ENCODE measurements around the gene MSX2. TPM values are rescaled to one million over a fixed set of nuclear protein-coding genes. Genes with fewer than 3 reads are reported as not detected.

Gene MSX2
- total RNA-seq, 1 experiment from 2014 or later, result 4.9 TPM

GRCh38 chr5:174715804-174716203 lies 8.6 kb upstream of the MSX2 start:
- intact Hi-C loops (cut with micrococcal nuclease), result no loop called here
- Histone ChIP-seq H3K27ac (ENCODE audit: low read length) (no peak overlapping the region), H3K9me2 (replicated peaks; ENCODE audit: low read length) (no peaks in the 10 kb centered on the region), H3F3A (ENCODE audit: low read length, unreplicated experiment) (no peaks in the 10 kb centered on the region), H3K79me2 (ENCODE audit: low read length) (no peaks in the 10 kb centered on the region), H3K4me3 (ENCODE audit: low read length) (no peak overlapping the region), H4K20me1 (ENCODE audit: low read length) (no peaks in the 10 kb centered on the region), H3K27me3 (ENCODE audit: low read length) (peaks cover 8% of the 10 kb centered on the region; the same call in 1 of the 2 replicates), H3K9me3 (ENCODE audit: low read length) (no peaks in the 10 kb centered on the region), H3K4me2 (ENCODE audit: low read length) (no peak overlapping the region), H3K4me1 (ENCODE audit: insufficient read depth, low read length) (peaks cover 13% of the 10 kb centered on the region), H2AFZ (ENCODE audit: low read length) (no peak overlapping the region), H3K36me3 (ENCODE audit: low read depth, low read length) (no peaks in the 10 kb centered on the region), H3K9ac (ENCODE audit: low read length) (no peak overlapping the region)
- ChIA-PET CTCF (no interaction called here), POLR2A (ENCODE audit: unreplicated experiment) (no interaction called here)
- TF ChIP-seq, protein P1, sequence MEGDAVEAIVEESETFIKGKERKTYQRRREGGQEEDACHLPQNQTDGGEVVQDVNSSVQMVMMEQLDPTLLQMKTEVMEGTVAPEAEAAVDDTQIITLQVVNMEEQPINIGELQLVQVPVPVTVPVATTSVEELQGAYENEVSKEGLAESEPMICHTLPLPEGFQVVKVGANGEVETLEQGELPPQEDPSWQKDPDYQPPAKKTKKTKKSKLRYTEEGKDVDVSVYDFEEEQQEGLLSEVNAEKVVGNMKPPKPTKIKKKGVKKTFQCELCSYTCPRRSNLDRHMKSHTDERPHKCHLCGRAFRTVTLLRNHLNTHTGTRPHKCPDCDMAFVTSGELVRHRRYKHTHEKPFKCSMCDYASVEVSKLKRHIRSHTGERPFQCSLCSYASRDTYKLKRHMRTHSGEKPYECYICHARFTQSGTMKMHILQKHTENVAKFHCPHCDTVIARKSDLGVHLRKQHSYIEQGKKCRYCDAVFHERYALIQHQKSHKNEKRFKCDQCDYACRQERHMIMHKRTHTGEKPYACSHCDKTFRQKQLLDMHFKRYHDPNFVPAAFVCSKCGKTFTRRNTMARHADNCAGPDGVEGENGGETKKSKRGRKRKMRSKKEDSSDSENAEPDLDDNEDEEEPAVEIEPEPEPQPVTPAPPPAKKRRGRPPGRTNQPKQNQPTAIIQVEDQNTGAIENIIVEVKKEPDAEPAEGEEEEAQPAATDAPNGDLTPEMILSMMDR (conservative IDR thresholded peaks at IDR 0.05; ENCODE audit: low read depth, low read length), result no peak
- no peak for TF ChIP-seq EZH2phosphoT487 (IDR thresholded peaks at IDR 0.05; ENCODE audit: borderline replicate concordance, low read length)
- no peak for TF ChIP-seq EZH2 (IDR thresholded peaks at IDR 0.05; ENCODE audit: low read length, unreplicated experiment)
- DNase-seq, result no peak
- no peak for ATAC-seq
- BruUV-seq (replicated peaks), result no TSS peak

DNA sequence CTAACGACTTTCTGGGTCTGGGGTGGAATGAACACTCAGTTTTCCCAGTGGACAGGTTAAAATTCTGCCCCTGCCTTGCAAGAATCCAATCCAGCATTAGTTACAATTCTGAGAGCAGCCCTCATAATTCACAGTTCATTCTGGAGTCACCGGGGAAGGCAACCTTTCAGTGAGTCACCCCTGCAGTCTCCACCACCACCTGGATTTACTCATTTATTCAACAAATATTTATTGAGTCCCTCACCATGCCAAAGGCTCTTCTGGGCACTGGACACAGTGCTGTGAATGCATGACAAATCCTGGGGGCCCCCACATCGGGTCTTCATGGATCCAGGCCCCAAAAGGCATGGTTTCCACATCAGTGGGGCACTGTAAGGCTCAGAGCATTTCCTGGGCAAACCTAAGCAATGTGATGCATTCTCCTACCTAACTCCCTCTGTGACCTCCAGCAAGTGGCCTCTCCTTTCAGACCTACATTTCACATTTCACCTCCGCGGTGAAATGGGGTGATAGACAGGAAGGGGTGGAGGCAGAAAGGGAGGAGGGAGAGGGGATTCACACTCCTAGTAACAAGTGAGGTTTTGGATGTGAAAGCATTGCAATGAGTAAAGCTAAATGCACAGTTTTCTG lies 6.4 kb upstream of the MSX2 start:
- Histone ChIP-seq H3F3A (ENCODE audit: low read length, unreplicated experiment) (no peaks in the 10 kb centered on the region), H4K20me1 (ENCODE audit: low read length) (no peaks in the 10 kb centered on the region), H3K9ac (ENCODE audit: low read length) (no peak overlapping the region), H3K4me2 (ENCODE audit: low read length) (peak overlapping the region; percentile 61), H3K27me3 (ENCODE audit: low read length) (peaks cover 26% of the 10 kb centered on the region), H3K79me2 (ENCODE audit: low read length) (no peaks in the 10 kb centered on the region), H3K4me3 (ENCODE audit: low read length) (no peak overlapping the region), H3K4me1 (ENCODE audit: insufficient read depth, low read length) (peaks cover 13% of the 10 kb centered on the region), H3K27ac (ENCODE audit: low read length) (0 out of 2 replicates have a peak overlapping the region, but pooled peaks have one; percentile 25), H3K9me2 (replicated peaks; ENCODE audit: low read length) (no peaks in the 10 kb centered on the region), H3K9me3 (ENCODE audit: low read length) (no peaks in the 10 kb centered on the region), H2AFZ (ENCODE audit: low read length) (no peak overlapping the region), H3K36me3 (ENCODE audit: low read depth, low read length) (no peaks in the 10 kb centered on the region)
- TF ChIP-seq EZH2phosphoT487 (IDR thresholded peaks at IDR 0.05; ENCODE audit: borderline replicate concordance, low read length) (no peak), EZH2 (IDR thresholded peaks at IDR 0.05; ENCODE audit: low read length, unreplicated experiment) (no peak)
- TF ChIP-seq, protein P1 (conservative IDR thresholded peaks at IDR 0.05; ENCODE audit: low read depth, low read length), result no peak
- no TSS peak for BruUV-seq (replicated peaks)
- ChIA-PET CTCF (no interaction called here), POLR2A (ENCODE audit: unreplicated experiment) (no interaction called here)
- peak; percentile 68 for DNase-seq
- intact Hi-C loops (cut with micrococcal nuclease), result no loop called here
- ATAC-seq, result peak; percentile 46

DNA sequence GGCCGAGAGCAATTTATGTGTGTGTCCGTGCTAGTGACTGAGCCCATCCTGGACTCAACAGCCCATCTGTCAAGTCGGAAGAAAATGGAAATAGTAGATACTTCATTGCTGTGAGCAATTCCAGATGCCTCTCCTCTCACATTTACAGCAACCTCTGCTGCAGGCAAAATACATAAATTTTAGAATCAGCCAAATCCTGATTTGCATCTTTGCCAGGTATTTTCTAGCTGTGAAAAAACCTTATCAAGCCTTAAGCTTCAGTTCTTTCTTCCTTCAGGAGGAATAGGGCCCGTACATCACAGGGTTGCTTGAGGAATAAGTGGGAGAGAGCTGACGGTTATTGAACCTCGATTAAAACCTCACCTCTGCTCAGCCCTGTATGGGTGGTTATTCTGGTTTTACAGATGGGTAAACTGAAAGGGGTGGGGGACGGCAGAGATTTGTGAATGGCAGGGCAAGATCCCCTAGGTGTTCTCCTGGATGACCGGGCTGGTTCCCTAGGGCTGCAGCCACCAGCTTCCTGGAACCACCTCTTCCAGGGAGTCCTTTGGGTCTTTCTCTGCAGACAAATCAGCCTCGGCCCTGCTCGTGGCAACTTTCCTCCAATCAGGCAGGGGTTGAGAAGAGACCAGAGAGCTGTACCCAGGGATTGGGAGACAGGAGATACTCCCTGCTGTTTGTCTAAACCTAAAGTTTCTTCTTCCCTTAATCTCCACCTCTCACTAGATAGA lies 5.3 kb upstream of the MSX2 start:
- Histone ChIP-seq H3K27ac (ENCODE audit: low read length) (no peak overlapping the region), H3K4me1 (ENCODE audit: insufficient read depth, low read length) (peaks cover 13% of the 10 kb centered on the region), H3K4me2 (ENCODE audit: low read length) (no peak overlapping the region), H2AFZ (ENCODE audit: low read length) (no peak overlapping the region), H3F3A (ENCODE audit: low read length, unreplicated experiment) (no peaks in the 10 kb centered on the region), H3K9ac (ENCODE audit: low read length) (no peak overlapping the region), H3K4me3 (ENCODE audit: low read length) (no peak overlapping the region), H3K79me2 (ENCODE audit: low read length) (no peaks in the 10 kb centered on the region), H3K9me3 (ENCODE audit: low read length) (no peaks in the 10 kb centered on the region), H4K20me1 (ENCODE audit: low read length) (no peaks in the 10 kb centered on the region), H3K9me2 (replicated peaks; ENCODE audit: low read length) (no peaks in the 10 kb centered on the region), H3K36me3 (ENCODE audit: low read depth, low read length) (no peaks in the 10 kb centered on the region), H3K27me3 (ENCODE audit: low read length) (peaks cover 29% of the 10 kb centered on the region)
- ChIA-PET CTCF (no interaction called here), POLR2A (ENCODE audit: unreplicated experiment) (no interaction called here)
- TF ChIP-seq EZH2phosphoT487 (IDR thresholded peaks at IDR 0.05; ENCODE audit: borderline replicate concordance, low read length) (no peak), EZH2 (IDR thresholded peaks at IDR 0.05; ENCODE audit: low read length, unreplicated experiment) (no peak)
- TF ChIP-seq, protein P1 (conservative IDR thresholded peaks at IDR 0.05; ENCODE audit: low read depth, low read length), result no peak
- DNase-seq, result no peak
- intact Hi-C loops (cut with micrococcal nuclease), result no loop called here
- no peak for ATAC-seq
- BruUV-seq (replicated peaks), result no TSS peak
